Endothelial cell of umbilical vein (primary cell): ENCODE measurements around the gene NOL6. TPM values are rescaled to one million over a fixed set of nuclear protein-coding genes. Genes with fewer than 3 reads are reported as not detected.
"Not testable (repeated sequence)": the region's sequence is repeated elsewhere in the genome, so short reads cannot be mapped to it uniquely, and the experiment has no call there.

Experiments
- BruUV-seq: library from RNA; stranded (reverse); fragments of 400-500 nt; replicated peaks from 2 replicates; lab custom pipeline; 2021; lab: Mats Ljungman, UMichigan
- CTCF ChIA-PET: fragments of 300-600, 350-600 bp; sonication (Branson Sonifier 250); formaldehyde crosslinking; loops from one replicate; lab custom pipeline; 2021; ENCODE audit warnings: antibody characterized with exemption, inconsistent platforms; lab: Charles Lee
- POLR2A ChIA-PET: fragments of 300-600, 350-600 bp; sonication (Branson Sonifier 250); formaldehyde crosslinking; loops from one replicate; lab custom pipeline; 2021; ENCODE audit warnings: antibody characterized with exemption, inconsistent platforms; lab: Charles Lee
- DNase-seq: peaks from one replicate; pipeline ENCODE4 v3.0.0-alpha.2; 2011; ENCODE audit warnings: low read depth, low spot score
- FAIRE-seq: peaks from 2 replicates; lab custom pipeline; 2011; peaks lifted over from hg19 to GRCh38; lab: Jason Lieb, UNC
- H2AFZ ChIP-seq: 2 replicates; pipeline ENCODE4 v1.6.0; 2012; ENCODE audit warnings: low read depth, low read length, control low read depth, inconsistent platforms
- H3K27ac ChIP-seq: 2 replicates; pipeline ENCODE4 v1.5.1; 2011; ENCODE audit warnings: low read depth, mild to moderate bottlenecking, control low read depth, low read length, moderate library complexity; ENCODE audit not compliant: insufficient read depth
- H3K27me3 ChIP-seq, 2 experiments: 2 replicates each; pipeline versions ENCODE4 v1.6.0 to v1.6.1; 2011; ENCODE audit warnings: low read length in 2 of 2, mixed read lengths in 1 of 2; ENCODE audit not compliant: control insufficient read depth in 2 of 2, insufficient read depth in 2 of 2
- H3K36me3 ChIP-seq, 2 experiments: 2 replicates in 1 of 2; 3 replicates in 1 of 2; pipeline ENCODE4 v1.5.1; 2011; ENCODE audit warnings: low read length in 2 of 2, mild to moderate bottlenecking in 1 of 2, moderate library complexity in 1 of 2; ENCODE audit not compliant: control insufficient read depth in 2 of 2, insufficient read depth in 2 of 2; ENCODE audit errors: extremely low read depth in 1 of 2
- H3K4me1 ChIP-seq: 3 replicates; pipeline ENCODE4 v1.5.1; 2011; ENCODE audit warnings: mild to moderate bottlenecking, low read length; ENCODE audit not compliant: control insufficient read depth, insufficient read depth; ENCODE audit errors: extremely low read depth
- H3K4me2 ChIP-seq: 2 replicates; pipeline ENCODE4 v1.6.1; 2011; ENCODE audit warnings: low read length, control low read depth, mixed read lengths; ENCODE audit not compliant: insufficient read depth
- H3K4me3 ChIP-seq, 3 experiments: fragments of 200-600 bp in 1 of 3; sonication (generic), shearing (Covaris generic) in 1 of 3; replicated peaks in 1 of 3; 2 replicates each; pipeline ENCODE4 v1.5.1; 2011 to 2016; ENCODE audit warnings: control low read depth in 3 of 3, low read length in 3 of 3, mild to moderate bottlenecking in 2 of 3, inconsistent platforms in 1 of 3, low read depth in 1 of 3, moderate library complexity in 1 of 3; ENCODE audit not compliant: insufficient read depth in 1 of 3
- H3K79me2 ChIP-seq: 2 replicates; pipeline ENCODE4 v1.6.0; 2012; ENCODE audit warnings: low read length, inconsistent platforms; ENCODE audit not compliant: control insufficient read depth, insufficient read depth
- H3K9ac ChIP-seq: replicated peaks from 2 replicates; pipeline ENCODE3; 2011; ENCODE audit warnings: low read length, control low read depth; ENCODE audit not compliant: insufficient read depth; ENCODE audit errors: extremely low read depth
- H3K9me1 ChIP-seq: replicated peaks from 3 replicates; pipeline ENCODE4 v1.6.0; 2011; ENCODE audit warnings: mild to moderate bottlenecking, low read length; ENCODE audit not compliant: control insufficient read depth, insufficient read depth; ENCODE audit errors: extremely low read depth
- H3K9me3 ChIP-seq: replicated peaks from 2 replicates; pipeline ENCODE4 v1.5.1; 2012; ENCODE audit warnings: low read length, inconsistent platforms; ENCODE audit not compliant: control insufficient read depth, insufficient read depth
- H4K20me1 ChIP-seq: replicated peaks from 2 replicates; pipeline ENCODE3; 2011; ENCODE audit warnings: mild to moderate bottlenecking, low read length; ENCODE audit not compliant: control insufficient read depth, insufficient read depth; ENCODE audit errors: extremely low read depth
- CTCF ChIP-seq, 2 donors: IDR thresholded peaks; 1 replicate in 1 of 2; 2 replicates in 1 of 2; pipeline ENCODE4 v1.5.1; 2011; ENCODE audit warnings: low read length in 2 of 2, mild to moderate bottlenecking in 2 of 2, moderate library complexity in 2 of 2, control low read depth in 1 of 2, inconsistent platforms in 1 of 2, low read depth in 1 of 2; ENCODE audit not compliant: insufficient read depth in 1 of 2; ENCODE audit errors: extremely low read depth in 1 of 2
- POLR2A ChIP-seq: IDR thresholded peaks from 2 replicates; pipeline ENCODE4 v1.6.1; 2012; ENCODE audit warnings: low read depth, mild to moderate bottlenecking, control low read depth, low read length
- dilution Hi-C: fragments of 300-500 bp; cut with MboI; formaldehyde crosslinking; loops from one replicate; pipeline ENCODE4 v1.15.0; 2019; ENCODE audit warnings: low sequenced_read_pairs; ENCODE audit not compliant: extremely low pct_ligation_motif_present
- intact Hi-C: fragments of 100-400 bp; cut with micrococcal nuclease; formaldehyde crosslinking; loops from one replicate; pipeline ENCODE4 v1.10.0; 2022
- polyA plus RNA-seq, 4 experiments: library from polyadenylated mRNA; depleted of rRNA in 3 of 4; stranded (reverse) in 3 of 4; unstranded in 1 of 4; fragments of >200 nt; gene quantifications; 2 replicates each; pipeline versions ENCODE4 v1.2.1 to v1.2.3, GENCODE V29; 2011 to 2012; ENCODE audit warnings: missing spikeins in 1 of 4
- total RNA-seq: library from RNA; stranded (reverse); gene quantifications from 2 replicates; pipeline ENCODE4 v1.2.3, GENCODE V29; 2021

NOL6 gene
- total and polyA plus RNA-seq, 2 donors (not counting 3 experiments of a cell fraction or from before 2014, with no cell fraction given): 35.7 to 45.1 TPM

GRCh38 chr9:33517373-33517772, 43.6 kb upstream of the NOL6 start:
- no peak overlapping the region for H3K27ac ChIP-seq

DNA sequence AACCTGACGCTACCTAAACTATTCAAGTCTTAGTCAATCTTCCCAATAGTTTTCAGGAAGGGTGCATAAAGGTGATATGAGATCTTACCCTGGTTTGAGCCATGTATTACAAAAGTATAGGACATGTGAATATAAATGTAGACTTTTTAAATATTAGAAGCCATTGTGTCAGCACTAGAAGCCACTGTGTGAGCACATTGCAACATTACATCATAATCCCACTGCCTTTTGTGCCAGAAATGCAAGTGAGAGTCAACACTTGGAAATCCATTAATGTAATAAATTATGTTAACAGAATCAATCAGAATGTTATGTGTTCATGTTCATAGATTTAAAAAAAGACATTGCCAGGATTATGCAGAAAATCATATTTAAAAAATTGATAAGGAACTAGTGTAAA, 42.7 kb upstream of the NOL6 start:
- H3K27me3 ChIP-seq, DNase-seq, H2AFZ ChIP-seq, POLR2A ChIA-PET, H3K79me2 ChIP-seq, H3K9me3 ChIP-seq, H3K4me1 ChIP-seq, dilution Hi-C loops, H3K4me2 ChIP-seq, H3K4me3 ChIP-seq, BruUV-seq, H4K20me1 ChIP-seq, H3K27ac ChIP-seq, H3K36me3 ChIP-seq, FAIRE-seq, H3K9ac ChIP-seq, H3K9me1 ChIP-seq: not testable (repeated sequence)
- CTCF ChIA-PET: interaction anchor here (1.5 kb wide), 1 partner anchor 113 kb away, joined by 7 read pairs; no protein-coding TSS in a partner anchor
- intact Hi-C loops: loop anchor here (2.0 to 10.0 kb wide), 2 partner anchors 112 to 230 kb away; partner anchors contain the start of gene AQP7

More at GRCh38 chr9:33517373-33517772, 43.6 kb upstream of the NOL6 start:
- no peaks in the 10 kb centered on the region for H3K27me3 ChIP-seq
- CTCF ChIA-PET: interaction anchor here (0.8 to 2.1 kb wide), 27 partner anchors 8 to 230 kb away, joined by 3 to 20 read pairs (median 5); partner anchors contain the start of genes AQP3, NFX1 and NOL6
- H3K36me3 ChIP-seq: no peaks in the 10 kb centered on the region
- FAIRE-seq: peak; percentile 74
- DNase-seq: peak; percentile 53
- dilution Hi-C loops: no loop called here
- no peaks in the 10 kb centered on the region for H3K9me1 ChIP-seq
- no peaks in the 10 kb centered on the region for H3K9me3 ChIP-seq
- no peak overlapping the region for H3K4me3 ChIP-seq
- H2AFZ ChIP-seq: no peak overlapping the region
- TF ChIP-seq POLR2A (no peak), CTCF (IDR thresholded peaks at IDR 0.05; ENCODE audit: extremely low read depth in 1 of 2, insufficient read depth in 1 of 2, low read depth in 1 of 2, low read length in 2 of 2) (peak; percentile 50)
- H3K79me2 ChIP-seq: no peaks in the 10 kb centered on the region
- no peaks in the 10 kb centered on the region for H4K20me1 ChIP-seq
- POLR2A ChIA-PET: interaction anchor here (0.8 kb wide), 1 partner anchor 44 kb away, joined by 4 read pairs; the partner anchor contains the start of gene NOL6
- peaks cover 3% of the 10 kb centered on the region for H3K4me1 ChIP-seq
- H3K4me2 ChIP-seq: no peak overlapping the region
- intact Hi-C loops: loop anchor here (2.0 to 10.0 kb wide), 2 partner anchors 113 to 231 kb away; partner anchors contain the start of gene AQP7
- no peak overlapping the region for H3K9ac ChIP-seq
- no TSS peak for BruUV-seq

DNA sequence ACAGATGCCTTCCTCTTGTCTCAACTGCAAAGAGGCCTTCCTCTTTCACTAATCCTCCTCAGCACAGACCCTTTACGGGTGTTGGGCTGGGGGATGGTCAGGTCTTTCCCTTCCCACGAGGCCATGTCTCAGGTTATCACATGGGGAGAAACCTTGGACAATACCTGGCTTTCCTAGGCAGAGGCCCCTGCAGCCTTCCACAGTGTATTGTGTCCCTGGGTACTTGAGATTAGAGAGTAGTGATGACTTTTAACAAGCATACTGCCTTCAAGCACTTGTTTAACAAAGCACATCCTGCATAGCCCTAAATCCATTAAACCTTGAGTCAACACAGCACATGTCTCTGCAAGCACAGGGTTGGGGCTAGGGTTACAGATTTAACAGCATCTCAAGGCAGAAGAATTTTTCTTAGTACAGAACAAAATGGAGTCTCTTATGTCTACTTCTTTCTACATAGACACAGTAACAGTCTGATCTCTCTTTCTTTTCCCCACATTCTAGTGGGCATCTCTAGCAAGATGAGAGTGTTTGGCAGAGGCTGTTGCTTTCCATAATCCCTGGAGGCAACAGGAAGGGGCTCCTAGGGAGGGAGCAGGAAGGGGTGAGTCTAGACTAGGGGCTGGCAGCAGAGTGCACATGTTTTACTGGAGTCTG, 41.7 kb upstream of the NOL6 start:
- CTCF ChIA-PET, H4K20me1 ChIP-seq, H3K9me1 ChIP-seq, H3K27me3 ChIP-seq, POLR2A ChIA-PET, dilution Hi-C loops, H3K4me2 ChIP-seq, H3K9me3 ChIP-seq, H3K4me1 ChIP-seq, H3K27ac ChIP-seq, H3K9ac ChIP-seq, BruUV-seq, H3K36me3 ChIP-seq, H3K79me2 ChIP-seq, H3K4me3 ChIP-seq: not testable (repeated sequence)
- peak overlapping the region; percentile 59 for H2AFZ ChIP-seq
- peak; percentile 40 for DNase-seq
- FAIRE-seq: peak; percentile 55
- intact Hi-C loops: loop anchor here (10.0 kb wide), 1 partner anchor 111 kb away; the partner anchor contains the start of gene AQP7
